Adrenal gland (tissue), 12 donors: ENCODE data around the gene TNFAIP3. TPM values are rescaled to one million over a fixed set of nuclear protein-coding genes. Genes with fewer than 3 reads are reported as not detected.

Experiments
- DNase-seq, 7 donors: peaks; one replicate each; pipeline ENCODE4 v3.0.0-alpha.2; 2019 to 2020
- H3K27ac ChIP-seq, 5 donors: fragments of 200-600 bp; sonication (generic) in 4 of 5; 1 replicate in 3 of 5; 2 replicates in 2 of 5; pipeline versions ENCODE4 v1.5.1 to v1.8.0; 2016 to 2020; ENCODE audit warnings: mild to moderate bottlenecking in 1 of 5
- H3K27me3 ChIP-seq: fragments of 200-600 bp; 2 replicates; pipeline ENCODE4 v1.8.0; 2021
- H3K36me3 ChIP-seq, 2 donors: fragments of 200-600 bp; replicated peaks in 1 of 2; 1 replicate in 1 of 2; 2 replicates in 1 of 2; pipeline versions ENCODE4 v1.5.1 to v1.8.0; 2018 to 2022
- H3K4me1 ChIP-seq, 2 donors: fragments of 200-600 bp; replicated peaks in 1 of 2; 1 replicate in 1 of 2; 2 replicates in 1 of 2; pipeline versions ENCODE4 v1.5.1 to v1.8.0; 2018 to 2021
- H3K4me3 ChIP-seq, 4 donors: fragments of 200-600 bp; sonication (generic) in 3 of 4; one replicate each; pipeline ENCODE4 v1.5.1; 2016 to 2018
- H3K9me3 ChIP-seq, 3 donors: fragments of 200-600 bp; sonication (generic) in 1 of 3; replicated peaks in 1 of 3; 1 replicate in 2 of 3; 2 replicates in 1 of 3; pipeline versions ENCODE4 v1.5.1 to v1.8.0; 2016 to 2021
- CTCF ChIP-seq, 6 experiments: fragments of 450-650 bp in 4 of 6; fragments of 200-600 bp in 2 of 6; sonication (generic) in 1 of 6; IDR thresholded peaks; 1 replicate in 5 of 6; 2 replicates in 1 of 6; pipeline versions ENCODE4 v1.5.1 to v1.8.0; 2016 to 2021; ENCODE audit warnings: antibody characterized with exemption in 6 of 6, mild to moderate bottlenecking in 2 of 6, moderate library complexity in 1 of 6
- POLR2A ChIP-seq, 2 donors: fragments of 450-650 bp; IDR thresholded peaks; one replicate each; pipeline ENCODE4 v1.6.1; 2017; ENCODE audit warnings: antibody characterized with exemption in 2 of 2, mild to moderate bottlenecking in 2 of 2, moderate library complexity in 1 of 2
- WGBS, 4 donors: extraction: QIAGEN DNeasy Blood & Tissue Kit in 2 of 4; methylation state at CpG; one replicate each; pipeline versions ENCODE4 v1.1.5 to v1.1.7; 2013 to 2017; 5-methylcytosine and 5-hydroxymethylcytosine counted together
- intact Hi-C, 2 donors: fragments of 100-400 bp; cut with DNase I; formaldehyde crosslinking; loops; one replicate each; pipeline versions ENCODE4 v1.14.1 to v1.15.0; 2022 to 2023
- polyA plus RNA-seq, 3 donors: library from polyadenylated mRNA; stranded (reverse); fragments of 200-250 nt in 2 of 3; fragments of 350-450 nt in 1 of 3; fragmentation: Illumina TruSeq in 1 of 3; extraction: RNeasy Lipid Tissue Mini Kit (QIAGEN cat#74804) in 1 of 3; gene quantifications; one replicate each; pipeline ENCODE4 v1.2.3, GENCODE V29; 2013 to 2014
- total RNA-seq, 9 donors: library from RNA; depleted of rRNA in 4 of 9; stranded (reverse); fragments of >200 nt in 4 of 9; fragments of 120-200 nt in 1 of 9; fragmentation: NEBNext Ultra II Directional in 1 of 9; extraction: Animal tissue kit (Norgen Biotek cat#: 25700) in 1 of 9; gene quantifications; one replicate each; pipeline versions ENCODE4 v1.1.0 to v1.2.4, GENCODE V29; 2013 to 2023
- donor health status: healthy with polysubstance abuse.
- donor health status: Bipolar disorder and iron deficiency.
- donor health status: DM: yes; HTN: yes; CAD: no.
- donor health status: DM: no; HTN: no; CAD: no.
- donor health status: DM: no; HTN: no; CAD: no.
- donor health status: DM: yes; HTN: yes; CAD: no.

The TNFAIP3 gene
- total and polyA plus RNA-seq, 12 donors: 5.0 to 29.7 (median 15.2) TPM

GRCh38 chr6:137915790-137916189, 48.7 kb downstream of the TNFAIP3 start:
- 69 to 81% (median 74%) methylated on average over 4 of the region's 4 CpGs for WGBS, 4 donors
- no peaks in the 10 kb centered on the region for H3K9me3 ChIP-seq
- intact Hi-C loops: no loop called here
- H3K4me3 ChIP-seq: no peak overlapping the region
- no peaks in the 10 kb centered on the region for H3K4me1 ChIP-seq
- H3K36me3 ChIP-seq: no peaks in the 10 kb centered on the region
- no peaks in the 10 kb centered on the region for H3K27me3 ChIP-seq
- TF ChIP-seq CTCF (IDR thresholded peaks at IDR 0.05): no peak
- no peak for TF ChIP-seq POLR2A (IDR thresholded peaks at IDR 0.05)
- no peak overlapping the region for H3K27ac ChIP-seq
- DNase-seq: no peak

DNA sequence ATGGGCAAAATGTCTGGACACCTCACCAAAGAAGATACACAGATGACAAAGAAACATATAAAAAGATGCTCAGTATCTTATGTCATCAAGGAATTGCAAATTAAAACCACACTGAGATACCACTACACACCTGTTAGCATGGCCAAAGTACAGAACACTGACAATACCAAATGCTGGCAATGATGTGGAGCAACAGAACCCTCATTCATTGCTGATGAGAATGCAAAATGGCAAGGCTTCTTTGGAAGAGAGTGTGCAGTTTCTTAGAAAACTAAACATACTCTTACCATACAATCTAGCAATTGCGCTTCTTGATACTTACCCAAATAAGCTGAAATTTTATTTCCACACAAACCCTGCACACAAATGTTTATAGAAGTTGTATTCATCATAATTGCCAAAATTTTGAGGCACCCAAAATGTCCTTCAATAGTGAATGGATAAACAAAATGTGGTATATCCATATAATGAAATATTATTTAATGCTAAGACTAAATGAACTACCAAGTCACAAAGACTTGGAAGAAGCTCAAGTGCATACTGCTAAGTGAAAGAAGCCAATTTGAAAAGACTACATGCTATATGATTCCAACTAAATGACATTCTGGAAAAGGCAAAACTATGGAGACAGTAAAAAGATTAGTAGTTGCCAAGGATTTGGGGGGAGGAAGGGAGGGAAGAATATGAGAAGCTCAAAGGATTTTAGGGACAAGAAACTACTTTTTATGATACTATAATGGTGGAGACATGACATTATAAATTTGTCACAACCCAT, 50.7 kb downstream of the TNFAIP3 start:
- Histone ChIP-seq H3K4me1 (no peaks in the 10 kb centered on the region), H3K4me3 (no peak overlapping the region), H3K27me3 (no peaks in the 10 kb centered on the region), H3K9me3 (no peaks in the 10 kb centered on the region), H3K36me3 (no peaks in the 10 kb centered on the region), H3K27ac (no peak overlapping the region)
- DNase-seq: no peak
- intact Hi-C loops: no loop called here
- WGBS, 4 donors: 92 to 100% (median 98%) methylated on average over 1 of the region's 1 CpG
- TF ChIP-seq POLR2A (IDR thresholded peaks at IDR 0.05): no peak
- no peak for TF ChIP-seq CTCF (IDR thresholded peaks at IDR 0.05)

DNA sequence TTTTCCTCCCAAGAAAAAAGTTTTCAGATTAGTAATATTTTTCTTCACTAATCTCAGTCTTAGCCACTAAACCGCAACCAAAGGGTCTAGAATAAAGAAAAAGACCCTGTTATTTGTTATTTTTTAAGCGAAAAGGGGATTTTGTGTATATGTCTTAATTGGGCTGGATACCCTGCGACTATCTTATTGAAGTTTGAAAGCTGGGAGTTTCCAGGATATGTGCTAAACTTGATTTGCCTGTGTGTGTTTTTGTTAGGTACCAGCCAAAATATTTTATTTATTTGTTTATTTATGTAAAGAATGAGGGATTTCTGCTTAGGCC, 52.4 kb downstream of the TNFAIP3 start:
- Histone ChIP-seq H3K36me3 (no peaks in the 10 kb centered on the region), H3K27me3 (no peaks in the 10 kb centered on the region), H3K27ac (no peak overlapping the region), H3K9me3 (no peaks in the 10 kb centered on the region), H3K4me3 (no peak overlapping the region), H3K4me1 (no peaks in the 10 kb centered on the region)
- WGBS, 4 donors: 80 to 92% (median 83%) methylated on average over 3 of the region's 3 CpGs
- TF ChIP-seq CTCF (IDR thresholded peaks at IDR 0.05) (no peak), POLR2A (IDR thresholded peaks at IDR 0.05) (no peak)
- intact Hi-C loops: no loop called here
- no peak for DNase-seq

DNA sequence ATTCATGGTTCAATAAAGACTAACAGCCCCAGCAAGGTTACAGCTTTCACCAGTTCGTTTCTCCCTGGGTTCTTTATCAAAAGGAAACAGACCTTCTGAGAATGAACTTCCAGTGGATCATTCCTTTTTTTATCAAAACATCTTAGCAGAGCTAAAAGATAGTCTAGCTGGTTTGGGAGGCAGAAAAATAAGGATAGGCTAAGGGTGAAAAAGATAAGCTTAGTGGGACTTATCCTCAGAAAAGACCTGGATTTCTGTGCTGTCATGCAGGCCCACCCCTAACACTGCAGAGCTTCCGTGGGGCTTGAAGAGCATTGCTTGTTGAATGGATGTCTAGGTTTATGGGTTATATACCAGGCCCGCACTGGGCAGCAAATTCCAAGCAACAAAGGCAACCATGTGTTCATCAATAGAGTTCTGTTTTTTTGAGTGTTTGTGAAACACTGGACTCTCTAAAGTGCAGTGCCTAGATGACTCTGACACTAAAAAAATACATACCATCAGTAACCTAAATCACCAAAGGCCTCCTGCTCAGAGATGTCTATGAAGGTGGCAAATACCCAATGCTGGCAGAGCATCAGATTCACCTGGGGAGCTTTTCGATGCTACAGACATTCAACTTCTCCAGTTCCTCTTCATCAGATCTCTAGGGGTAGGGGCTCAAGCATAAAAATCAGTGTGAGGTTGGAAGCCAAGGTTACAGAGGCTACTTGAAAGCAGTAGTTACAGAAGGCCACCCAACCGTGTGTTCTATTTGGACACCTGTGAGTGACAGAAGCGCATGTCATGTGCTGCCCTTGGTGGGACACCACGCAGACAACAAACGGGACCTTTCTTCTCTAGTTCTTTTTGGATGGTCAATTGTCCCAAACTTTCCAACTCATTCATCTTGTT, 53.0 kb downstream of the TNFAIP3 start:
- H3K27ac ChIP-seq: no peak overlapping the region
- WGBS, 4 donors: 79 to 89% (median 86%) methylated on average over 8 of the region's 8 CpGs

More for the DNA sequence above, 53.0 kb downstream of the TNFAIP3 start:
- H3K4me3 ChIP-seq: no peak overlapping the region
- no peak for DNase-seq
- no peaks in the 10 kb centered on the region for H3K27me3 ChIP-seq
- no peaks in the 10 kb centered on the region for H3K9me3 ChIP-seq
- no peaks in the 10 kb centered on the region for H3K36me3 ChIP-seq
- intact Hi-C loops: no loop called here
- H3K4me1 ChIP-seq: no peaks in the 10 kb centered on the region
- TF ChIP-seq POLR2A (IDR thresholded peaks at IDR 0.05) (no peak), CTCF (IDR thresholded peaks at IDR 0.05) (no peak)
